Erythroblast (primary cell): ENCODE data around the gene ADPRHL1.

ENCODE experiments used
- GATA1 ChIP-seq: IDR thresholded peaks from 2 replicates; pipeline ENCODE4 v1.6.1; 2011; ENCODE audit warnings: low read depth, mild to moderate bottlenecking, control low read depth, low read length, moderate library complexity
- POLR2A ChIP-seq: IDR thresholded peaks from 2 replicates; pipeline ENCODE4 v1.6.1; 2011; ENCODE audit warnings: mild to moderate bottlenecking, low read length

GRCh38 chr13:113351514-113352026 is 101.7 kb downstream of the ADPRHL1 start:
- TF ChIP-seq POLR2A (no peak), GATA1 (no peak)
